ENCODE results near the gene PGGT1B.
A peak's percentile ranks its signal among the peaks of the same experiment; 100 is the strongest.

Gene PGGT1B

DNA sequence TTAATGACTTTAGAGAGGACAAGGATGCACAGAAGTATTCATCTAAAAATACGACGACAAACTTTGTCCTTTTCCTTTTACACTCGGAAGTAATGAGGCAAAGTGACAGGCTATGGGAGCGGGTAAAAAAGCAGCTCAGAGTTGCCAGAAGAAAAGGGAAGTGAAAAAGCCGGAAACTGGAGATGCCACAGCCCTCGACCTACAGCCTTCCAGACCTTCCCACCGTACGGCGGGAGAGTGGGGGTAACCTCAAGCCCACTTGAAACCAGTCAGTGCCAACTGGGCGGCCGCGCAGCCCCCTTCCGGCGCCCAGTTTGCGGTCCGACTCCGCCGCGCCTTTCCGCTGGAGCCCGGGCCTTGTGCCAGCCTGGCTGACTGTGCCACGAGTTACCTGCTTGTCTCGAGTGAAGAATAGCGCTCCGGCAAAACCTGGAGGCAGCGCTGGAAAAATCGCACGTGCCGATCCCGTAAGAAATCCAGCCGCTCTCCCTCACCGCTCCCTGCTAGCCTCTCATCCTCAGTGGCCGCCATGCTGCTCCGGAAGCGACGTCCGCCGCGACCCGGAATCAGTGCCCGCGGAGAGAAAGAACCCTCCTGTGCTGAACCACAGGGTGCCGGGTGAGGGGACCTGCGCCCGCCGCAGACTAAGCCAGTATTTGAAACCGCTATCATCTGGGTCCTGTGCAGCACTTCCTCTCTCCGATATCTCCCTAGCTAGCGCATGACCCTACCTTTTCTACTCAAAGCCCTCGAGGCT is at the start of gene PGGT1B:
Gene PGGT1B, minus strand, starts transcription at position 557 of the 757 bp plus-strand sequence. Its CDS starts 26 bp downstream, at position 531.
- DNase-seq (ENCODE audit: low read depth): no peak

DNA sequence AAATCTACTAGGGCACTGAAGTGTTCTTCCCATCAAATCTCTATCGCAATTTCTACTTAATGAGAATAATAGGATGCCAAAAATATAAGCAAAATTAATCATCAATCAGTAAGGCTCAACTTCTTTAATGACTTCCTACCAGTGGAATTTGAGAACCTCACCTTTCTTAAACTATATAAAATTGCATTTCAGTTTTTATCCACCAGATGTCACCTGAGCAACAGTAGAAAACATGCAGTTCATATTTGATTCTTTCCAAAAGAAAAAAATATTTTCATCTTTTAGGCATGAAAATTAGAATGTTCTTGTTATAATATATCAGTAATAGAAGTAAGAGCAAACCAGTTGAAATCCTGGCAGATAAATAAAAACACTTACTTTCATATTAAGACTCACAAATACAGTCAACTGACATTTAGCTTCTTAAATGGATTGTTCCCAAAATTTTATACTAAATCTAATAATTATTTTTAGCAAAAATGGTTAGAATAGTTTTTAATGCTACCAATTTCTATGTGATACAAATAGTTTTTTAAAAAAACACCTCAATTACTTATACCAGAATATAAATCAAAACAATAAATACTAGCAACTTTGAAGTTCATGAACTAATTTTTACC is 47.2 kb upstream of the PGGT1B start:
- peak; percentile 16 for DNase-seq (ENCODE audit: low read depth)

DNA sequence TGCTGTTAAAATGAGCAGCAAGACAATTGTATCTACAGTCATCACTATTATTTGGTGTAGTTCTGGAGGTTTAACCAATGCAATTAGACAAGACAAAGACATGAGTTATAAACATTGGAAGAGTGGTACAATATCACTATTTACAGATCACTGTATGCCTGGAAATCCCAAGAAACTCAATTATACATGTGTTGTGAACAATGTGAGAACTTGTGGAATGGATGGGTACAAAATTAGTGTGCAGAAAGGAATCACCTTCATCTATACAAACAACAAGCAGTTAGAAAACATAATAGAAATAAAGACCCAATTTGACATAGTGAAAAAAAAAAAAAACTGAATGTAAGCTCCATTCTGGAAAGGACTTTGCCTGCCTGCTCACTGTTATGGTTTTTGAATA is 46.1 kb upstream of the PGGT1B start:
- DNase-seq (ENCODE audit: low read depth): no peak

DNA sequence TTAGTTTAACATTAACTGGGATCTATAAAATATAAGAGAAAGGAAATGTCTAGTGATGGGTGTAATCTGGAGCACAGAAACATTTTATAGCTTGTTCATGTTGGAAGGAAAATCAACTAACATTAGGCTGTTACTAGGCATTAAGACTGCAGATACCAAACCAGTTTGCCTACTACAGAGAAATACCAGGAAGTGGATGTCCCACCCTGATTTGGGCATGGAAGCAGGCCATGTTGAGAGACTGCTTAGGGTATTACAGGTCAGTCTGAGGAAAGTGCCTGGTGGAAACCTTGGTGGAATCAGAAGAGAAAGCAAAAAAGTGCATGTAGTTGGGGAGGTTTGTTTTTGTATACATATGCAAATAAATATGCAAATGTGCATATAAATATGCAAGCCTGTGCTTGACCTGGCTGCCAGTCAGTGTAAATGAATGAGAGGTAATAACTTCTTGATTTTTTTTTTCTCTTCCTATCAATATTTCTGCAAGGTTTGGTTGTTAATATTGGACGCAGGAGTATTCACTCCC is 43.4 kb upstream of the PGGT1B start:
- no peak for DNase-seq (ENCODE audit: low read depth)

DNA sequence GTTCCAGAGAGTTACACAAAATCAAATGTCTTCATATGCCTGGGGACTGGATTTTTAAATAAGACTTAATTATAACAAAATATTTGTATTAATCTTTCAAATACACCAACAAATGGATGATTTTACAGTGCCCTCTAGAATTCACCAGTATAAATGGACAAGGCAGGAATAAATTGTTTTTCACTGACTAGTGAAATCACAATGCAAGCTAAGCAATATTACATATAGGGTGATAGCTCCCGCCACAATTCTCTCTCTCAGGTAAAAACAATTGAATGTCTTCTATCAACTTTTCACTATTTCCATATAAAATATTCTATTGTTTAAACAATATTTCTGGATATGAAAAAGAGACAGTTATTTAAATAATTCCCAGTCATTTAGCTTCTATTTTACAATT is 41.8 kb upstream of the PGGT1B start:
- no peak for DNase-seq (ENCODE audit: low read depth)

DNA sequence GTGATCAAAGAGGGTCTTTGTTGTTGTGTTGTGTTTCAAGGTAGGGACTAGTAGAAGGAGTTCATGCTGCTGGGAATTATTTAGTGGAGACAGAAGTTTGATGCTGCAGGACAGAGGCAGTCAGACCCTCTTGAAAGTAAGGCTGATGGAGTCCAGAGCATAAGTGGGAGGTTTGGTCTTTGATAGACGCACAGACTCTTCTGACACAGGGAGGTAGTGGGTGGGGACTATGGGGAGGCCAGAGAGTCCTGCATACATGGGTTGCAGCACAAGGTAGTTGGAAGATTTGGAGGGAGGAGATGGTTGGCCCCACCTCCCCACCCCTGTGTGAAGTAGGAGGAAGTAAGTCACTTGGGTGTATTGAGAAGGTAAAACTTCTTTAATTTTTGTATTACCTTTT is 36.1 kb upstream of the PGGT1B start:
- no peak for DNase-seq (ENCODE audit: low read depth)

DNA sequence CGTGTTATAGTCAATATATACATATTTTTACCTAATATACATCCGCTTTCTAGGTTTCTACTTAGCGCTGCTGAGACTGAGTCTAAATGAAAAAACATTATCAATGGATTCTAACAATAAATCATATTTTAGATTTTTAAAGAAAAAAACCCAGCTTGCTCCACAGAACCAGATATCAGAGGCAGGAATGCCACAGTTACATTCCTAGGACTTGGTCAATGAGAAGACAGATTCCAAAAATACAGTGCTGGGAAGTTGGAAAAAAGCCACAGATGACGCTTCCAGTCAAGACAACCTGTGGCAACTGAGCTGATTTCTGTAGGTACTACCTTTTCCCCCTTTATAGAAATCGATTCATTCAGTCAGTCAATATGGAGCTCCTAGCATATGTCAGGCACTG is 34.4 kb upstream of the PGGT1B start:
- DNase-seq (ENCODE audit: low read depth): no peak

DNA sequence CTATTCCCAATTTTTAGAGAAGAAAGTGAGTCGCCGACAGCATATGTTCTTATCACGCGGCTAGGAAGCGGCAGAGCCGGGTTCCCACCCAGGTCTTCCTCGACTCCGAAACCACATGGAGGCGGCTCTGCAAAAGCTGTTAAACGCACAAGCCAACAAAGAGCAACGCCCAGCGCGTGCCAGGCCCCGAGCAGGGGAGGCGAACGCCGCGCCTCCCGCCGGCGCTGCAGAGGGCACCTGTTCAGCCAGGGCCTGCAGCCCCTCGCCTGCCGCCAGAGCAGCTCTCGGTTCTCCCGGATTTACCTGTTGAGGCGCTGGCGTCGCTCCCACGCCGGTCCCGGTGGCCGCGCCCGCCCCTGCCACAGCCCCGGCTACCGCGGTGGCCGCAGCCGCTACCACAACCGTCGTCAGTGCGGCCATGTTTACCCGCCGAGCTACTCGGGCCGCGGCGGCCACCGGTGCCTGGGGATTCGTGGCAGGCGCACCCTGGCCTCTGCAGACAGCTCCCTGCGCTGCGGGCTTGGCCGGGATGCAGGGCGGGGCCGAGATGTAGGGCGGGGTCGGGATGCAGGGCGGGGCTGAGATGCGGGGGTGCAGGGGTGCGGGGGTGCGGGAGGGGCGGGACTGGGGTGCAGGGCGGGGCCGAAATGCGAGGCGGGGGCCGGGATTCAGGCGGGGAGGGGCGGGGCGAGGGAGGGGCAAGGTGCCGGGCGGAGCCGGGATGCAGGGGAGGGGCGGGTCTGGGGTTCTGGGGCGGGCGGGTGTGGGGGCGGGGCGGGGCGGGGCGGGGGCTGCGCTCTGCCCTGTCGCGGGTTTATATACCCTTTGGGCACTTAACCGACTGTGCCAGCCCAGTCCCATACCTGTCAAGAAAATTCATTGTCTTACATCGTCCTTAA is 33.7 kb upstream of the PGGT1B start, which contains the start of gene CCDC112:
Gene CCDC112, minus strand, starts transcription at position 531 of the 899 bp plus-strand sequence. Its CDS starts 111 bp downstream, at position 420.
- peak; percentile 46 for DNase-seq (ENCODE audit: low read depth)

DNA sequence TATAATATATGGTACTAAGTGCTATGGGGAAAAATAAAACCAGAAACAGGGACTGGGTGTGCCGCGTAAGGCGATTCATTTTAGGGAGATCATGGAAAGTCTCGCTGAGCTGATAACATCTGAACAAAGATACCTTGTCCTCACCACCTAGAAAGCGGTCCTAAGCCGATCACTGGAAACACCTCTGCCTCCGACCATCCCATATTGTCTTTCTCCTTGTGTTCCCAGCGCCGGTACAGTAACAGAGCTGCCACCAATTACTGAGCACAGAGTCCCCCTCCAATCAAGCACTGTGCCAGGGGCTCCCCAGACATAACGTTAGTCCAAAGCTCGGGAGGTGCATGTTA is 33.1 kb upstream of the PGGT1B start:
- DNase-seq (ENCODE audit: low read depth): no peak

DNA sequence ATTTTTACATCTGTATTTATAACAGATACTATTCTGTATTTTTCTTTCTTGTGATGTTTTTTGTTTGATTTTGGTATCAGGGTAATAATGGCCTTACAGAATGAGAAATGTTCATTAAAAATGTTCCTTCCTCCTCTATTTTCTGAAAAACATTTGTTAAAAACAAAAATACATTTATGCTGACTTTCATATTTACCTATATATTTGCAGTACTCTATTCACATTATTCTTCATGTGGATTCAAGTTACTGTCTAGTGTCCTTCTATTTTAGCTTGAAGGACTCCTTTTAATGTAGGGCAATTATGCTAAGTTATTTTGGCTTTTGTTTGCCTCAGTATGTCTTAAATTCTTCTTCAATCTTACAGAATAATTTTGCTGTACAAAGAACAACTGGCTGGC is 28.7 kb upstream of the PGGT1B start:
- no peak for DNase-seq (ENCODE audit: low read depth)

DNA sequence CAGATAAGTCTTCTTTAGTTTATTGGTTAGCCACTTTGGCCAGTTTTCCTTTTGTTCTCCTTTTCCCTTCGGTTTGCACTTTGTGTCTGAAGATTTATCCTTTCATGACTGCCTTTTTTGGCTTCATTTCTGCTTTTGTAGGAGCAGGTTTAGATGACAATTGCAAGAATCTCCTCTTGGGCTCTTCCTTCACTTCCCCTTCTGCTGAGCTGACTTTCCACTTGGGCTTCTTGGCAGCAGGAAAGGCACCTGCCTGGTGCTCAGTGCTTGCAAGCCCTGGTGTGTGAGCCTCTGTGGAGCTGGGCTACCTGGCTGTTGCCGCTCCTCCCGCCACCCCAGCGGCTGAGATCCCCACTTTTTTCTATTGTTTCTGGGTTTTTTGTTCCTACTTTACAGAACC is 26.4 kb upstream of the PGGT1B start:
- DNase-seq (ENCODE audit: low read depth): no peak

DNA sequence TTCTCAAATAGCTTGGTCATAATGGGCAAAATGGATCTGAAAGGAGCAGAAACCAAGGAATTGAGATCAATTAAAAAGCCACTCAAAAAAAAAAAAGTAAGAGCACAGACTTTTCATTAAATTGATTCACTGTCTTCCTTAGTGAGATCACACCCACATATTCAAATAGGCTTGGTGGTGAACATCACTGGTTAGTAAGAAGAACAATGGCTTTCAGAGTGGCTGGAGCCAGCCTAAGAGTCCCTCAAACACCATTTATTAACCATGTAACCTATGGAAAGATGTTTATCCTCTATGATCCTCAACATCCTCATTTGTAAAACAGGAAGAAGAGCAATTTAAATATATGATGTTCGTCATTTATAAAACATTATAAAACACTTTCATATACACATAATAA is 21.3 kb upstream of the PGGT1B start:
- no peak for DNase-seq (ENCODE audit: low read depth)

DNA sequence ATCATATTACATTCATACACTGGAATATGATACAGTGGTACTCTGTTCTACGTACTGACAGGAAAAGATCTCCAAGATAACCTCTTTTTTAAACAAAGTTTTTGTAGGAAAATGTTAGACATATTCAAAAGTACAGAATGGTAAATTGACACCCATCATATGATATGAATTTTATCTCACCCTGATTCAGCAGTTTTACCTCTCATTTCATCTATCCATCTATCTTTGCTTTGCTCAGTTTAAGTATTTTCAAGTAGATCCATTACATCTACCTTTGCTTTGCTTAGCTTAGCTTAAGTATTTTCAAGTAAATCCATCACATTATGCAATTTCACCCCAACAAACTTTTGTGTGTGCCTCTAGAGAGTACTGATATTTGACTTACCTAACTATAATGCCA is 19.5 kb upstream of the PGGT1B start:
- no peak for DNase-seq (ENCODE audit: low read depth)

DNA sequence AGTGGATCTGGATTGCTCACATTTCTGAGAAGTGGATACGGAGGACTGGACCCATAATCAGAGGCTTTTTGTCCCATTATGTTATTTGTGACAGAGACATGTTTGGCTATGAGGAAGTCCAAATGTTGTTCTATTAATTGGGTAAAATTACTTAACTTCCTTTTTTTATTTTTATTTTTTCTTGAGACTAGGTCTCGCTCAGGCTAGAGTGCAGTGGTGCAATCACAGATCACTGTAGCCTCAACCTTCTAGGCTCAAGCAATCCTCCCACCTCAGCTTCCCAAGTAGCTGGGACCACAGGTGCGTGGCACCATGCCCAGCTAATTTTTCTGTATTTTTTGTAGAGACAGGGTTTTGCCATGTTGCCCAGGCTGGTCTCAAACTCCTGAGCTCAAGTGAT is 11.9 kb upstream of the PGGT1B start:
- DNase-seq (ENCODE audit: low read depth): no peak

DNA sequence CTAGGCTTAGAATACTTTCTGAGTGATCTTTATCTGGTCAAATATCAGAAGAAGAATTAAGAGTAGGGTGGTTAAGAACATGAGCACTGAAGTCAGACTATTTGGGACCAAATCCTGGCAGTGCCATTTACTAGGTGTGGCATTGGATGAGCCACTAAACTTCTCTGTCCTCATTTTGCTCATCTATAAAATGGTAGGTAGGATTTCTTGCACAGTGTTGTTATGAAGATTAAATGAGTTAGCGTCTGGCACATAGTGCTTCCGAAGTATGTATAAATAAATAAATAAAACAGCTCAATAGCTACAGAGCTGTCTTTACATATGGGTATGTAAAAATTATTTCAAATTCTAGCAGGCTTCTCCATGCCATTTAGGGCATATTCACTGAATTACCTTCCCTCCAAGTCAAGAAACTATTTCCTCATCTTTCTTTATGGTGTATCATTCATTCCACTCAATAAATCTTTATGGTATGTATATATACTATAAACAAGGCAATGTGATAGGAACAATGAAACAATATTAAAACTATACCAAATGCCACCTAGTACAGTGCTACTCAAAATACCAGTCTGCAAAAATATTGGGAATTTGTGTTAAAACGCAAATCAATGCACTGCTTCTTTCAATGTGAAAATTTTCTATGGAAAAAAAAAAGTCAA is 9.8 kb upstream of the PGGT1B start:
- DNase-seq (ENCODE audit: low read depth): no peak

DNA sequence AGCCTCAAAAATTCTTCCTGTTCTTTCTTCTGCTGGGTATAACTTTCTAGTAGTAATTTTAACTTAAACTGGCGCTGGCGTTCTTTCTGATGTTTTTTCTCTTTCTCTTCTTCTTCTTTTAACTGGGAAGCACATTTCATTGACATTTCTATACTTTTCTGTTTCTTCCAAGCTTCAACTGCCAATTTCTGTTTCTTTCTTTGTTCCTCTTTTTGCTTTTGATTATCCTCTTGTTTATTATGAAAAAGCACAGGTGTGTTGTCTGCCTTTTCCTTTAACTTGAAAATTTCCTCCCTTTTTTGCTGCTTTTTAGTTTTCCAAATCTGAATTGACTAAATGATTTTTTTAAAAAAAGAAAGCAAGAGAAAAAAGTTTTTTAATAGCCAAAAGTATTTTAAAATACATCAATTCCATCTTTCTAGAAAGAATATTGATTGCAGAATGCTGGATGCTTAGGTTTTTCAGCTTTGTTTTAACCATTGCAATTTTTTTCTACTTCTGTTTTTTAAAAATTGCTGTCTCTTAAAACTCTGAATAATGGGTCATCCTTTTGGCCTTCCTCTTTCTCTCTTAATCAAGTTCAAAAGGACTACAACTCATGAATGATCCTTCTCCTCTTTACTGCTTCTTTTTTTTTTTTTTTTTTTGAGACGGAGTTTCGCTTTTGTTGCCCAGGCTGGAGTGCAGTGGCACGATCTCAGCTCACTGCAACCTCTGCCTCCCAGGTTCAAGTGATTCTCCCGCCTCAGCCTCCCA is 8.8 kb upstream of the PGGT1B start:
- DNase-seq (ENCODE audit: low read depth): no peak

DNA sequence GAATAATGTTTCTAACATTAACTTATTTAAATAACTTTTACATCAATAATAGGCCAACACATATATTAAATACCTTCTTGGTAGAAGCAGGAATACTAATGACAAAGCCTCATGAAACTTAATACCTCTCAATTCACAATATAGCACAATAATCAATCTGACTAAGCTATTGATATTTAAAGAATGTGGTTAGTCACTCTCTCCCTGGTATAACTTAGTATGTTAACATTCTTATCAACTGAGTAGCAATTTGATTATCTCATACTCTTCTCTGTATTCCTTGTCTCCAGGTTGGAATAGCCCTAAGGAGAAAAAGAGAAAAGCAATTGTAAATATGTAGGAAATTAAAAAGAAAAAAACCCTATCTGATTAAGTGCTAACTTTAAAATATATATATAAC is 4.9 kb upstream of the PGGT1B start:
- no peak for DNase-seq (ENCODE audit: low read depth)

DNA sequence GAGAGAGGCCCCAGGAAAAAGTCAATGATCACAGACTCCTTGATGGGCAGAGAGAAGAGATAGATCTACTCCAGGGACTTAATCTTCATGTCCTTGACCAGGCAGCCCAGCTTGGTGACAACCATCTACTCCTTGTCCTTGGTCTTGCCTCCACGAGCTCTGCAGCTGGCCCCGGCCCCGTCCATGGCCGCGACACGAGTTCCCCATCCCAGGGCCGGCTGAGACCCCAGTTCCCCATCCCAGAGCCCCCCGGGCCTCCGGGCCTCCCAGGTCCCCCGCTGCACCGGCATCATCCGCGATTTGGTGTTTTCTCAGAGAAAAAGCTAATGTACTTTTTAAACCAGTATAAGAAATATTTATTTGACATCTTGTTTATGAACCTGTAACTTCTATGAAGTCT is 2.5 kb upstream of the PGGT1B start:
- no peak for DNase-seq (ENCODE audit: low read depth)

DNA sequence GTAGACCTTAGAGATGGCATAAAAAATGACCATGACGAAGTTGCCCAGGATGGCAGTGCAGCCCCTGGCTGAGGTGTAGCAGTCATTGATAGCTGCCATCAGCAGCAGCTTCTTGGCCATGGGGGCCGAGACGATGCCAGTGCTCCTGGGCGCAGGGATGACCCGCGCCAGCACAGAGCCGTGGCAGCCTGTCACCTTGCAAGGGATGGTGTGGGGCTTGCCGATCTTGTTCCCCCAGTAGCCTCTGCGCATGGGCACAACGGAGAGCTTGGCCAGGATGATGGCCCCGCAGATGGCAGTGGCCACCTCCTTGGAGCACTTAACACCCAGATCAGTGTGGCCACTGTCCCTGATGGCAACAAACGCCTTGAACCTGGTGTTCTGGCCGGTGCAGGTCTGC is 2.1 kb upstream of the PGGT1B start:
- no peak for DNase-seq (ENCODE audit: low read depth)

DNA sequence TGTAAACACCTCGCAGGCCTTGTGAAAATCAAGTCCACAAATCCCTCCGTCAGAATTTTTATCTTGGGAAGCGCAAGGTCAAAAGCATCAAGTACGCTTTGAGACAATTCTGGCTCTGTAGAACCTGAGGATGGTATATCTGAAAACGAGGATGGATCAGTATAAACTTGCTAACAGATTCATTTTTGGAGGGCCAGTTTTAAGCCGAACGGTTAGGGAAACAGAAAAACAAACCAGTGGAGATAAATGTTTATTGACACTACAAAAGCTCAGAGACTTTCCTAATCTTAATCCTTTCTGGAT is 352 bp upstream of the PGGT1B start:
- no peak for DNase-seq (ENCODE audit: low read depth)

DNA sequence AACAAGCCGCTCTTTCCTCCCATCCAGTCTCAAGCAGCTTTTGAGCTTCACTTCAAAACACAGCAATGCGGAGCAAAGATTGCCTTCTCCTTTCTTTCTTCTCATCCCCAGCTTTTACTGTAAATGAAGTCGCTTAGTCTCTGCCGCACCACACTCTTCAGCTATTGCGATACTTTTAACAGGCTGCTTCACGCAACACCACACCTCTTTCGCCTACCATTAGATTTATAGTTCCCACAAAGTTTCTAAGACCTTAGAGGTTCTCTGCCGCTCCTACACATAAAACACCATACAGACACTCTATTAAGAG is 711 bp downstream of the PGGT1B start:
- no peak for DNase-seq (ENCODE audit: low read depth)

DNA sequence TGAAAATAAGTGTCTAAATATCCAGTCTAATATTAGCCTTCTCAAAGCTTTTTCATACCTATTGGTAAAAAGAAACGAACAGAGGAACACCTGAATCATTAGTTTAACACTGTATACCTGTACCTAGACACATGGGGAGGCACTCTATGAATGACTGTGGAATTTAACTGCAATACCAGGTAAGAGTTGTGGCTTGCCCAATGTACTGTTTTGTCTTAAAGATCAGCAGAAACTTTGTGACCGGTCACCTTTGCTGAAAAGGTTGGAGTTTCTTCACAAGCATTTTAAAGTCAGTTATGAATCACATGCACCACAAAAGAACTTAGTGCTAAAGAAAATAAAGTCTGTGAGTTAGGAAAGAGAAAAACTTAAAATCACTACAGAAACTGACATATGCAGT is 2.4 kb downstream of the PGGT1B start:
- no peak for DNase-seq (ENCODE audit: low read depth)
